Neural cell (in vitro differentiated cells): ENCODE data around the gene NKIRAS1.

Experiments used
- CTCF ChIP-seq: fragments of 450-650 bp; IDR thresholded peaks from 2 replicates; pipeline ENCODE4 v1.5.1; 2014; ENCODE audit warnings: antibody characterized with exemption, mild to moderate bottlenecking, moderate library complexity; ENCODE audit not compliant: poor library complexity, severe bottlenecking
- EP300 ChIP-seq: fragments of 450-650 bp; conservative IDR thresholded peaks from 2 replicates; pipeline ENCODE4 v1.6.1; 2014; ENCODE audit warnings: antibody characterized with exemption, mild to moderate bottlenecking, moderate library complexity; ENCODE audit not compliant: poor library complexity, severe bottlenecking
- EZH2 ChIP-seq: fragments of 200-600, 300-800 bp; shearing (Covaris generic), sonication (generic); IDR thresholded peaks from 2 replicates; pipeline ENCODE4 v1.6.1; 2014; ENCODE audit warnings: antibody characterized with exemption, low read length, borderline replicate concordance, mild to moderate bottlenecking; ENCODE audit not compliant: insufficient read depth, poor library complexity, severe bottlenecking
- POLR2AphosphoS5 ChIP-seq: IDR thresholded peaks from 2 replicates; pipeline ENCODE4 v1.6.1; 2012

- TF ChIP-seq CTCF = no peak
- TF ChIP-seq EZH2 = no peak
- no peak for TF ChIP-seq POLR2AphosphoS5
- TF ChIP-seq EP300 = no peak
Measured at GRCh38 chr3:23886311-23886710, 30.5 kb downstream of the NKIRAS1 start.
